ENCODE measurements around the gene ITGB2.

Gene ITGB2

GRCh38 chr21:44943686-44944550 is 23.2 kb upstream of the ITGB2 start:
- H3K4me3 ChIP-seq (ENCODE audit: low read depth, low read length), result no peak overlapping the region
- no peak for TF ChIP-seq CTCF (IDR thresholded peaks at IDR 0.05; ENCODE audit: insufficient read depth, low read length, missing control alignments)
- ChIA-PET CTCF (interaction anchor here (1.6 to 27.1 kb wide), 4 partner anchors 8 to 195 kb away, joined by 4 to 601 read pairs (median 137); no protein-coding TSS in a partner anchor), POLR2A (interaction anchor here (1.1 kb wide), 1 partner anchor 14 kb away, joined by 4 read pairs; no protein-coding TSS in a partner anchor)
- no peak for DNase-seq (ENCODE audit: low read depth, low spot score)

- ChIA-PET POLR2A (interaction anchor here (1.1 kb wide), 1 partner anchor 15 kb away, joined by 4 read pairs; no protein-coding TSS in a partner anchor), CTCF (interaction anchor here (1.6 to 27.1 kb wide), 4 partner anchors 9 to 196 kb away, joined by 4 to 601 read pairs (median 137); no protein-coding TSS in a partner anchor)
- no peak overlapping the region for H3K4me3 ChIP-seq (ENCODE audit: low read depth, low read length)
- no peak for TF ChIP-seq CTCF (IDR thresholded peaks at IDR 0.05; ENCODE audit: insufficient read depth, low read length, missing control alignments)
- no peak for DNase-seq (ENCODE audit: low read depth, low spot score)
These were observed 22.4 kb upstream of the ITGB2 start for GRCh38 chr21:44943005-44943685.

- no peak for TF ChIP-seq CTCF (IDR thresholded peaks at IDR 0.05; ENCODE audit: insufficient read depth, low read length, missing control alignments)
- H3K4me3 ChIP-seq (ENCODE audit: low read depth, low read length), result no peak overlapping the region
- ChIA-PET POLR2A (no interaction called here), CTCF (interaction anchor here (1.6 to 27.1 kb wide), 5 partner anchors 8 to 196 kb away, joined by 4 to 601 read pairs (median 23); no protein-coding TSS in a partner anchor)
- no peak for DNase-seq (ENCODE audit: low read depth, low spot score)
These were observed 21.9 kb upstream of the ITGB2 start for GRCh38 chr21:44942566-44942965.

GRCh38 chr21:44941567-44941966 is 20.9 kb upstream of the ITGB2 start:
- H3K4me3 ChIP-seq (ENCODE audit: low read depth, low read length), result peak overlapping the region; percentile 91; the same call in 1 of the 2 replicates
- TF ChIP-seq CTCF (IDR thresholded peaks at IDR 0.05; ENCODE audit: insufficient read depth, low read length, missing control alignments), result no peak
- ChIA-PET CTCF (interaction anchor here (0.9 to 27.1 kb wide), 6 partner anchors 8 to 197 kb away, joined by 3 to 601 read pairs (median 14); no protein-coding TSS in a partner anchor), POLR2A (interaction anchor here (1.3 kb wide), 1 partner anchor 68 kb away, joined by 6 read pairs; the partner anchor contains the start of gene PTTG1IP)
- DNase-seq (ENCODE audit: low read depth, low spot score), result no peak

GRCh38 chr21:44940116-44940631 is 19.5 kb upstream of the ITGB2 start:
- ChIA-PET CTCF (interaction anchor here (0.7 to 12.7 kb wide), 9 partner anchors 8 to 197 kb away, joined by 3 to 270 read pairs (median 4); no protein-coding TSS in a partner anchor), POLR2A (interaction anchor here (0.6 to 1.0 kb wide), 4 partner anchors 13 to 132 kb away, joined by 3 to 4 read pairs (median 3); partner anchors contain the start of gene SUMO3)
- peak overlapping the region; percentile 91 for H3K4me3 ChIP-seq (ENCODE audit: low read depth, low read length)
- no peak for TF ChIP-seq CTCF (IDR thresholded peaks at IDR 0.05; ENCODE audit: insufficient read depth, low read length, missing control alignments)
- no peak for DNase-seq (ENCODE audit: low read depth, low spot score)

Measured in AG04449 (cell line).